WTC11 (cell line): Measurements from ENCODE around the gene HOXB1.
"Not testable (repeated sequence)": the region's sequence is repeated elsewhere in the genome, so short reads cannot be mapped to it uniquely, and the experiment has no call there.

Experiments used
- HMGA2 ChIP-seq: fragments of 250-450 bp; sonication (Bioruptor Pico); IDR thresholded peaks from 2 replicates; pipeline ENCODE4 v1.4.0; 2021; ENCODE audit warnings: mild to moderate bottlenecking, moderate library complexity
- TEAD1 ChIP-seq: sonication (generic); formaldehyde crosslinking; IDR thresholded peaks from 2 replicates; pipeline ENCODE4 v1.8.0; 2022; ENCODE audit warnings: mild to moderate bottlenecking, missing genetic modification reagents
- TF ChIP-seq, protein P1 (sequence below): fragments of 200-600 bp; IDR thresholded peaks from 2 replicates; pipeline ENCODE4 v1.8.0; 2022; ENCODE audit warnings: antibody characterized with exemption
- TF ChIP-seq, protein P2 (sequence below): sonication (generic); formaldehyde crosslinking; IDR thresholded peaks from 2 replicates; pipeline ENCODE4 v1.8.0; 2022; ENCODE audit warnings: mild to moderate bottlenecking, missing genetic modification reagents

DNA sequence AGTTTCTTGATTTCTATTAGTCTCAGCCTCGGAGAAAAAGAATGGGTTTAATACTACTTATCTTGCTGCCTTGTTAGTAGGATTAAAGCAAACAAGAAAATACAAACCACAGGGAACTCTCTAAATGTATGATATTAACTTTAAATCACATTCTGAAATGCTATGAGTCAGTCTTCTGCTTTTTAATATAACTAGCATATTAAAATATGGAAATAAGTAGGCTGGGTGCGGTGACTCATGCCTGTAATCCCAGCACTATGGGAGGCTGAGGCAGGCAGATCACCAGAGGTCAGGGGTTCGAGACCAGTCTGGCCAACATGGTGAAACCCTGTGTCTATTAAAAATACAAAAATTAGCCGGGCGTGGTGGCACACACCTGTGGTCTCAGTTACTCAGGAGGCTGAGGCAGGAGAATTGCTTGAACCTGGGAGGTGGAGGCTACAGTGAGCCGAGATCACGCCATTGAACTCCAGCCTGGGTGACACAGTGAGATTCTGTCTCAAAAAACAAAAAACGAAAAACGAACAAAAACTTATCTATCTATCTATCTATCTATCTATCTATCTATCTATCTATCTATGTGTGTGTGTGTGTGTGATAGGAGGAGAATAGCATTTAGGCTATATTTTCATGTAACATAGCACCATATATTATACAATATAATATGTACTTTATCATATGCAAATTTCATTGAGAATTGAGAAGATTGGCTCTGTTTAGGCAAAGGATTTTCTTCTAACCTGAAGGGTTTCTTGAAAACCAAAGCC lies 5.2 kb upstream of the HOXB1 start:
- TF ChIP-seq, protein P1, sequence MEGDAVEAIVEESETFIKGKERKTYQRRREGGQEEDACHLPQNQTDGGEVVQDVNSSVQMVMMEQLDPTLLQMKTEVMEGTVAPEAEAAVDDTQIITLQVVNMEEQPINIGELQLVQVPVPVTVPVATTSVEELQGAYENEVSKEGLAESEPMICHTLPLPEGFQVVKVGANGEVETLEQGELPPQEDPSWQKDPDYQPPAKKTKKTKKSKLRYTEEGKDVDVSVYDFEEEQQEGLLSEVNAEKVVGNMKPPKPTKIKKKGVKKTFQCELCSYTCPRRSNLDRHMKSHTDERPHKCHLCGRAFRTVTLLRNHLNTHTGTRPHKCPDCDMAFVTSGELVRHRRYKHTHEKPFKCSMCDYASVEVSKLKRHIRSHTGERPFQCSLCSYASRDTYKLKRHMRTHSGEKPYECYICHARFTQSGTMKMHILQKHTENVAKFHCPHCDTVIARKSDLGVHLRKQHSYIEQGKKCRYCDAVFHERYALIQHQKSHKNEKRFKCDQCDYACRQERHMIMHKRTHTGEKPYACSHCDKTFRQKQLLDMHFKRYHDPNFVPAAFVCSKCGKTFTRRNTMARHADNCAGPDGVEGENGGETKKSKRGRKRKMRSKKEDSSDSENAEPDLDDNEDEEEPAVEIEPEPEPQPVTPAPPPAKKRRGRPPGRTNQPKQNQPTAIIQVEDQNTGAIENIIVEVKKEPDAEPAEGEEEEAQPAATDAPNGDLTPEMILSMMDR = not testable (repeated sequence)
- TF ChIP-seq, protein P2, sequence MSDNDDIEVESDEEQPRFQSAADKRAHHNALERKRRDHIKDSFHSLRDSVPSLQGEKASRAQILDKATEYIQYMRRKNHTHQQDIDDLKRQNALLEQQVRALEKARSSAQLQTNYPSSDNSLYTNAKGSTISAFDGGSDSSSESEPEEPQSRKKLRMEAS (CRISPR knock-in tag) = not testable (repeated sequence)
- TF ChIP-seq HMGA2; TEAD1 (CRISPR knock-in tag): not testable (repeated sequence)
